CD4-positive, alpha-beta T cell treated with Interleukin-1 beta for 1 hour (primary cell): ENCODE data around the gene AMIGO2.
A peak's percentile ranks its signal among the peaks of the same experiment; 100 is the strongest.
"Not testable (repeated sequence)": the region's sequence is repeated elsewhere in the genome, so short reads cannot be mapped to it uniquely, and the experiment has no call there.

ENCODE experiments used
- DNase-seq, 2 donors: peaks; one replicate each; pipeline ENCODE4 v3.0.0-alpha.2; 2020 to 2022

The AMIGO2 gene

GRCh38 chr12:47079468-47079980 is at the start of gene AMIGO2, which contains the start of gene PCED1B:
AMIGO2 (minus strand) TSS chr12:47079959; CDS start chr12:47079002, 957 bp downstream.
PCED1B (plus strand) TSS chr12:47079621; CDS start chr12:47235064, 155,443 bp downstream.
- DNase-seq = peak; percentile 59 to 61

GRCh38 chr12:47126246-47126645 is 46.5 kb upstream of the AMIGO2 start:
- DNase-seq = no peak

- no peak for DNase-seq
Measured at GRCh38 chr12:47124451-47124850, 44.7 kb upstream of the AMIGO2 start.

GRCh38 chr12:47123730-47124129 is 44.0 kb upstream of the AMIGO2 start:
- DNase-seq = no peak

GRCh38 chr12:47122602-47123001 is 42.8 kb upstream of the AMIGO2 start:
- no peak for DNase-seq

GRCh38 chr12:47121146-47121545 is 41.4 kb upstream of the AMIGO2 start:
- no peak for DNase-seq

GRCh38 chr12:47120736-47121135 is 41.0 kb upstream of the AMIGO2 start:
- DNase-seq = no peak

- DNase-seq = not testable (repeated sequence)
Measured at GRCh38 chr12:47117305-47117704, 37.5 kb upstream of the AMIGO2 start.

GRCh38 chr12:47114481-47114892 is 34.7 kb upstream of the AMIGO2 start:
- no peak for DNase-seq

- DNase-seq = no peak
Measured at GRCh38 chr12:47112679-47113078, 32.9 kb upstream of the AMIGO2 start.

- DNase-seq = no peak
Measured at GRCh38 chr12:47111854-47112253, 32.1 kb upstream of the AMIGO2 start.

GRCh38 chr12:47111392-47111778 is 31.6 kb upstream of the AMIGO2 start:
- peak in 1 of 2 donors; percentile 7 for DNase-seq

- no peak for DNase-seq
Measured at GRCh38 chr12:47110718-47111391, 31.1 kb upstream of the AMIGO2 start.

GRCh38 chr12:47110011-47110541 is 30.3 kb upstream of the AMIGO2 start:
- DNase-seq = no peak

GRCh38 chr12:47107926-47108325 is 28.2 kb upstream of the AMIGO2 start:
- DNase-seq = no peak

- no peak for DNase-seq
Measured at GRCh38 chr12:47107446-47107845, 27.7 kb upstream of the AMIGO2 start.

- DNase-seq = no peak
Measured at GRCh38 chr12:47105914-47106674, 26.3 kb upstream of the AMIGO2 start.

GRCh38 chr12:47102845-47103651 is 23.3 kb upstream of the AMIGO2 start:
- no peak for DNase-seq

GRCh38 chr12:47102406-47102805 is 22.6 kb upstream of the AMIGO2 start:
- no peak for DNase-seq

GRCh38 chr12:47100160-47100559 is 20.4 kb upstream of the AMIGO2 start:
- no peak for DNase-seq

- DNase-seq = no peak
Measured at GRCh38 chr12:47099610-47100009, 19.9 kb upstream of the AMIGO2 start.

GRCh38 chr12:47098099-47098498 is 18.3 kb upstream of the AMIGO2 start:
- DNase-seq = no peak
